M059J (cell line): Measurements from ENCODE around the gene PYCR2. TPM values are rescaled to one million over a fixed set of nuclear protein-coding genes. Genes with fewer than 3 reads are reported as not detected.

ENCODE experiments used
- DNase-seq: peaks from one replicate; pipeline ENCODE4 v3.0.0-alpha.2; 2012; ENCODE audit warnings: low read depth
- total RNA-seq: library from RNA; depleted of rRNA; stranded (reverse); fragments of >200 nt; shearing (Covaris generic); gene quantifications from 2 replicates; pipeline ENCODE4 v1.2.3, GENCODE V29; 2014; rRNA removed

PYCR2 gene
- total RNA-seq, 1 experiment from 2014 or later = 60.0 TPM

DNA sequence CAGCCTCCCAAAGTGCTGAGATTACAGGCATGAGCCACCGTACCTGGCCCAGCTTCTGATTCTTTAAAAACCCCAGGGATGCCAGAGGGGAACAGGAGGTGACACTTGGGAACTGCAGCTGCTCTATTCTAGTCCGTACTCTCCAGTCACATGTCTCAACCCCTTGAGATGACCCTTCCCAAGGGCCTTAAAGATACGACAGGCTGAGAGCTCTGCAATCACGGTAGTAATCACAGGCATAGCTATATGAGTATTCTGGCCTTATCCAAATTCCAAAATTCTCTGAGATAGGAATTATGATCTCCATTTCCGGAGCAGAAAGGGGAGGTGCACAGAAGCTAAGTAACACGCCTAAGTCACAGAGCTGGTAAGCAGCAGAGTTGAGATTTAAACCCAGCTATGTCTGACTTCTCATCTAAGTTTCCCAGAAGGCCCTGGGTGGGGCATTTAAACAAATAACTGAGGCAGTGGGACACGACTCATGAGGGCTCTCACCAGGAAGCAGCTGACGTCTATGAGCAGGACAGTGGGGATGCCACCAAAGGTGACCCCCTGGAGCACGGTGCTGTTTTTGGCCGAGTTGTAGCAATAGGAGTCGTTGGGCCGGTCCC is 47.0 kb downstream of the PYCR2 start:
- DNase-seq = no peak

DNA sequence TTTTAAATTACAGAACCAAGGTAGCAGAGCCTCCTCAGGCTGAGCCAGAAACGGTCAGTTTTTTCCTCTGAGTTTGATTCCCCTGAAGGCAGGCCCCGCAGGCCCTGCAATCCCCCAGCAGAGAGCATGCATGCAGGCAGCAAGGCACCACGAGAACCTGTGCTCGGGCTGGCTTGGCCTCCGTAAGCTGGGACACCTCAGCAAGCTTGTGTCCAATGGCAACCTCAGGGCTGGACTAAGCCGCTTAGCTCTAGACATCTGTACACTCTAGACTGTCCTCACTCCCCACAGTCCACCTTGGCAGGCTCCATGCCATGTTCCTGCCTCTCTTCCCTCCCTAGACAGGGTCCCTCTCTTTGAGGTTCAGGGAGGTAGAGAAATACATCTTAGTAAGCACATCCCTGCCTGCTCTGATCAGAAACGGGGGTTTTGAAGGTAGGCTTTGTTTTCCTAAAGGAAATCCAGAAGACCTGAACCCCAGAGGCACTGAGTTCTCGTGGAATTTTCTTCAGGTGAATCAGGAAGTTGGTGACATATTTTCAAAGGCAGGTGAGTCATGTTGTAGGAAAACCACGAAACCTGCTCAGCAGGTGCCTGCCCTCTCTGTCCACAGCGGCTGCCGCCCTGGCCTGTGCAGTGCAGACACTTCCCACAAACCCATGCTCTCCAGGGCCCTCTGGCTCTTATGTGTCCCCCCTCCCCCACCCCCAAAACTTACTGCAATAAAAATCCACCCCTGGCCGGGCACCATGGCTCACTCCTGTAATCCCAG is 48.8 kb downstream of the PYCR2 start:
- peak; percentile 47 for DNase-seq

DNA sequence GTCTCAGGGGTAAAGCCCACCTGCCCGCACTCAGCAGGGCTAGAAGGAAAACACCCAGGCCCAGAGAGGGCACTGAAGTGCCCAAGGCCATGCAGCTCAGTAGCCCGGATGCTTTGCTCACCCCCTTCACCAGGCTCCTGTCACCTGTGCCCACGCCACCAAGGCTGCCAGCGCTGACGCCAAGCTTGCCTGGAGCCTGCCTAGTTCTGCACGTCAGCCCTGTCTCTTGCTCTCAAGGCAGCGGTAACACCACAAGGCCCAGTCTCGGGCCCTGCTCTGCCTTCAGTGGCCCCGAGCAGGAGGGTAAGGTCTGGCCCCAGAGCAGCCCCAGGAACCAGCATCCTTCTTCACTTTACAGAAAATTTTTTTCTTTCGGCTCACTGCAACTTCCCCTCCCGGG is 49.6 kb downstream of the PYCR2 start:
- DNase-seq = no peak

DNA sequence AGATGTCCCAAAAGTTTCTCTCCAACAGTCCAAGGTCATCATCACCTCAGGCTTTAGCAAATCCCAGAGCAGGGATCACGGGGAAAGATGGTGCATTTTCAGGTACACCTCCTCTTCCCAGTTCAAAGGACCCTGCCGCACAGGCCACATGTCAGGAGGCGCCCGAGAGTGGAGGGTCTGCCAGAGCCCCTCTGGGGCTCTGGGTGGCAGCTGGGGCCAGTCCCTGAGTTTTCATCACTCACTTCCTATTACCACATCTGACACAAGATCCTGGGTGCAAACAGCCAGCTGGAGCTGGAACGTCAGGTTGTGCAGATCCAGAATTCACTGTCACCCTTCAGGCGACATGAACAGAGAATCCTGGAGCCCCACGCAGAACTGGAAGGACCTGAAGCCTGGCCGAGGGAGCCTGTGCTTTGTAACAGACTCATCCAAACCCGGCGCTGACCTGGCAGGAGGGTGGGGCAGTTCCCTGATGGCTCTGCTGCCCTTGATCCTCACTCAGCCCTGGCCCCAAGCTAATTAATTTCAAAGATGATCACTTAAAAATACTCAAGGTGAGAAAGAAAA is 50.7 kb downstream of the PYCR2 start:
- no peak for DNase-seq

DNA sequence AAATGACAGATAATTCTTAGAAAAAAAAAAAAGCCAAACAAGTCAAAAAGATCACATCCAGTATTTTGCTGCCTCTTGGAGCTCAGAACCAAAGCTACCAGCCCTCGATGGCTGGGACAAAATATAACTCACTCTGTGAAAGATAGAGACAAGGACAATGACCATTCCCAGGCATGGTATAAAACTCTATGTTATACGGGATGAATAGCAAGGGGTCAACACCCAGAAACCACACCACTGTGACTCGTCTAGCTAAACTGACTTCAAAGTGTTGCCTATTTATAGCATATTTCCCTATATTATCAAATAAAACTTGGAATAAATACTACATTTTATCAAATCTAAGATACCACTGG is 52.0 kb downstream of the PYCR2 start:
- peak; percentile 16 for DNase-seq

DNA sequence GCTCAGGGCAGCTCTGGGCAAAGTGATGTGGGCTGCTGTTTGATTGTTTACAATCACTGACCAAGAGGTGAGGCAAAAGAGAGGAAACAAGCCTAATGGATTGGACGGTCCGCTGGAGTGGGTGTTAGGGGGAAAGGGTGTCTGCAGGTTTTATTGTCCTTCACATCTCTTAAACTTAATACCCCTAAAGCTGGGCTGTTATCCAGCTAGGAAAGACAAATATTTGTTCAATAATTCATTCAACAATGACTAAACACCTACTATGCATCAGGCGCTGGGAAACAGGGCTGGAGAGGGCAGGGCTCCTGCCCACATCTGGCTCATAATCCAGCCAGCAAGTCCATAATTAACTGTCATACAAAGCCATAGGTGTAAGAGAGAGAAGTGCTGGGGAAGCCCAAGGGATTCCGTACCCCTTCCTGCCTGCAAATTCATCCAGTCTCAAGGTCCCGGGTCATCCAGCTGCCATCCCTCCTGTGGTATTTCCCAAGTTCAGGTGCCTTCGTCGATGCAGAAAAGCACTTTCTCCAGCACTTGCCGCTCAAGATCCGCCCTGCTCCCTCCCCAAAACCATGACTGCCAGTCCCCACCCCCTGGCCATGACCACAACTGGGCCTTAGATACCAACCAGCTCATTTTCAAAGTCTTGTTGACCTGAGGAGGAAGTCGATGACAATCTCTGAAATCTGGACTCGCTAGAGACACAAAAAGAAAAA is 52.5 kb downstream of the PYCR2 start:
- DNase-seq = peak; percentile 14

DNA sequence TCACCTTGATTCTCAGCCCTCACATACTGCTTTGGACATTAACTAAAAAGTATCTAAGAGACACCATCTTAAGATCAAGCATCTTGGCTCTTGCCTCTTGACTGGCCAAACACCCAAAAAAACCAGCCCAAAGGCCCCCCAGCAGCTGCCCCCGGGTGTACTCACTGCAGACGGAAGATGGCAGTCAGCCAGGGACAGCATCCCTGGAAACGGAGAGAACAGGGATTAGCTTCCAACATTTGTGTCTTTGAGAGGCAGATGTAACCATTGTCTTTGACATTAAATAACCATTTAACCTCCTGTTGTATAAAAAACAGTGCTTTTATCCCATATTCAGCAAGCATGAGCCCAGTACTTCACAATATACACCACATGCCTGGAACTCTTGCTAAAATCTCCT is 53.1 kb downstream of the PYCR2 start:
- DNase-seq = no peak

Other genes starting within 250 kb of the PYCR2 start
- 651 and 703 TPM in 2 replicates for gene SRP9, start 146.4 kb downstream of the PYCR2 start, total RNA-seq
- 55.3 and 55.8 TPM in 2 replicates for gene EPHX1, start 114.1 kb downstream of the PYCR2 start, total RNA-seq
- 11.3 and 16.3 TPM in 2 replicates for gene TMEM63A, start 41.9 kb downstream of the PYCR2 start, total RNA-seq
- 0.10 TPM in 1 of 2 replicates, not detected in the other for gene LEFTY1, start 35.1 kb downstream of the PYCR2 start, total RNA-seq
- gene LEFTY2, start 17.0 kb upstream of the PYCR2 start, total RNA-seq = not detected in 2 replicates
- 15.5 and 28.7 TPM in 2 replicates for gene SDE2, start 75.1 kb upstream of the PYCR2 start, total RNA-seq
- gene H3-3A, start 138.5 kb upstream of the PYCR2 start, total RNA-seq = 343 and 398 TPM in 2 replicates